ENCODE measurements around the gene PRPF39.

DNA sequence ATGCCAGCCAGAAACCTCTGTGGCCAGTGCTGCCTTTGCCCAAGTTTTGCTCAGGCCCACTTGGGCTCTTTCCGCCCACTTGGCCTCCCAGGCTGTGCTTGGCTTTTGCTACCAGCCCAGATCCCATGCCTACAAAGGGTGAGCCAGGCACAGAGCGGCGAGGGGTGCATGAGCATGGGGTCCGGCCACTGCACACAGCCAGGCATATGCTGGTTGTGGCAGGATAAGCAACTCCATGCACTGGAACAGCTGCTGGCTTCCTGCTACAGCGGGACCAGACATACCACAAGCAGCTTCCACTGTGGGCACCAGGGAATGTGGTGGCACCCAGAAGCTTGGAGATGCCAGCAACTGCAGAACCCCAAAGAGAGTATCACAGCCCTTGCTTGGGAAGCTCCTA is 45.7 kb upstream of the PRPF39 start:
- TF ChIP-seq, protein P1, sequence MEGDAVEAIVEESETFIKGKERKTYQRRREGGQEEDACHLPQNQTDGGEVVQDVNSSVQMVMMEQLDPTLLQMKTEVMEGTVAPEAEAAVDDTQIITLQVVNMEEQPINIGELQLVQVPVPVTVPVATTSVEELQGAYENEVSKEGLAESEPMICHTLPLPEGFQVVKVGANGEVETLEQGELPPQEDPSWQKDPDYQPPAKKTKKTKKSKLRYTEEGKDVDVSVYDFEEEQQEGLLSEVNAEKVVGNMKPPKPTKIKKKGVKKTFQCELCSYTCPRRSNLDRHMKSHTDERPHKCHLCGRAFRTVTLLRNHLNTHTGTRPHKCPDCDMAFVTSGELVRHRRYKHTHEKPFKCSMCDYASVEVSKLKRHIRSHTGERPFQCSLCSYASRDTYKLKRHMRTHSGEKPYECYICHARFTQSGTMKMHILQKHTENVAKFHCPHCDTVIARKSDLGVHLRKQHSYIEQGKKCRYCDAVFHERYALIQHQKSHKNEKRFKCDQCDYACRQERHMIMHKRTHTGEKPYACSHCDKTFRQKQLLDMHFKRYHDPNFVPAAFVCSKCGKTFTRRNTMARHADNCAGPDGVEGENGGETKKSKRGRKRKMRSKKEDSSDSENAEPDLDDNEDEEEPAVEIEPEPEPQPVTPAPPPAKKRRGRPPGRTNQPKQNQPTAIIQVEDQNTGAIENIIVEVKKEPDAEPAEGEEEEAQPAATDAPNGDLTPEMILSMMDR (IDR thresholded peaks at IDR 0.05; ENCODE audit: low read depth, low read length) = no peak
- TF ChIP-seq, protein P2, sequence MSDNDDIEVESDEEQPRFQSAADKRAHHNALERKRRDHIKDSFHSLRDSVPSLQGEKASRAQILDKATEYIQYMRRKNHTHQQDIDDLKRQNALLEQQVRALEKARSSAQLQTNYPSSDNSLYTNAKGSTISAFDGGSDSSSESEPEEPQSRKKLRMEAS (IDR thresholded peaks at IDR 0.05; ENCODE audit: low read depth, low read length) = no peak
- TF ChIP-seq POLR2A (IDR thresholded peaks at IDR 0.05; ENCODE audit: extremely low read depth, insufficient read length) (no peak), MYC (IDR thresholded peaks at IDR 0.05; ENCODE audit: low read depth, low read length) (no peak)

Data from NB4 (cell line).